ENCODE data around the gene PISD. TPM values are rescaled to one million over a fixed set of nuclear protein-coding genes. Genes with fewer than 3 reads are reported as not detected.
A peak's percentile ranks its signal among the peaks of the same experiment; 100 is the strongest.
"Not testable (repeated sequence)": the region's sequence is repeated elsewhere in the genome, so short reads cannot be mapped to it uniquely, and the experiment has no call there.

PISD gene
- total RNA-seq: 10 to 100 TPM; 66.6 to 87.0 TPM

- Mint-ChIP-seq H3K36me3 (no peaks in the 10 kb centered on the region), H3K4me3 (peak within 1 kb of the TSS; percentile 94), H3K27me3 (no peaks in the 10 kb centered on the region), H3K9me3 (no peaks in the 10 kb centered on the region), H3K4me1 (ENCODE audit: low read depth in 2 of 2) (peaks cover 27% of the 10 kb centered on the region in 2 donors), H3K27ac (peak within 1 kb of the TSS; percentile 87 to 89)
- DNase-seq (ENCODE audit: low spot score) (peak; percentile 95), ATAC-seq (peak; percentile 95 to 98)
Observed at GRCh38 chr22:31661851-31662667, at the start of gene PISD. PISD (minus strand) TSS chr22:31662215; CDS start chr22:31662208, 7 bp downstream.

GRCh38 chr22:31711226-31711625 lies 49.2 kb upstream of the PISD start:
- not testable (repeated sequence) for H3K27ac Mint-ChIP-seq; ATAC-seq; H3K4me1 Mint-ChIP-seq (ENCODE audit: low read depth in 2 of 2); H3K4me3 Mint-ChIP-seq; H3K27me3 Mint-ChIP-seq; H3K9me3 Mint-ChIP-seq; DNase-seq (ENCODE audit: low spot score)
- peaks cover 25% of the 10 kb centered on the region for H3K36me3 Mint-ChIP-seq

- ATAC-seq (no peak), DNase-seq (ENCODE audit: low spot score) (no peak)
- Mint-ChIP-seq H3K4me1 (ENCODE audit: low read depth in 2 of 2) (peaks cover 0 to 5% of the 10 kb centered on the region in 2 donors), H3K4me3 (no peak overlapping the region), H3K27ac (no peak overlapping the region), H3K36me3 (peaks cover 12% of the 10 kb centered on the region), H3K9me3 (no peaks in the 10 kb centered on the region), H3K27me3 (no peaks in the 10 kb centered on the region)
Observed at GRCh38 chr22:31707519-31707918, 45.5 kb upstream of the PISD start.

GRCh38 chr22:31695423-31695822 lies 33.4 kb upstream of the PISD start:
- Mint-ChIP-seq H3K27ac (no peak overlapping the region), H3K27me3 (no peaks in the 10 kb centered on the region), H3K9me3 (no peaks in the 10 kb centered on the region), H3K4me3 (no peak overlapping the region), H3K4me1 (ENCODE audit: low read depth in 2 of 2) (peaks cover 25 to 27% of the 10 kb centered on the region in 2 donors), H3K36me3 (peaks cover 4% of the 10 kb centered on the region)
- ATAC-seq (peak; percentile 61 to 62), DNase-seq (ENCODE audit: low spot score) (no peak)

- not testable (repeated sequence) for H3K4me3 Mint-ChIP-seq; H3K27me3 Mint-ChIP-seq; H3K27ac Mint-ChIP-seq; H3K9me3 Mint-ChIP-seq; DNase-seq (ENCODE audit: low spot score); H3K36me3 Mint-ChIP-seq; ATAC-seq
- H3K4me1 Mint-ChIP-seq (ENCODE audit: low read depth in 2 of 2): peaks cover 25 to 27% of the 10 kb centered on the region in 2 donors
Observed at GRCh38 chr22:31694046-31694445, 32.0 kb upstream of the PISD start.

GRCh38 chr22:31692186-31692886 lies 30.3 kb upstream of the PISD start:
- DNase-seq (ENCODE audit: low spot score) (peak; percentile 70), ATAC-seq (peak; percentile 91)
- H3K27ac Mint-ChIP-seq: peak overlapping the region; percentile 78 to 82
- peaks cover 25 to 27% of the 10 kb centered on the region in 2 donors for H3K4me1 Mint-ChIP-seq (ENCODE audit: low read depth in 2 of 2)
- H3K9me3 Mint-ChIP-seq: no peaks in the 10 kb centered on the region
- H3K36me3 Mint-ChIP-seq: peaks cover 9% of the 10 kb centered on the region
- H3K4me3 Mint-ChIP-seq: peak overlapping the region; percentile 56
- H3K27me3 Mint-ChIP-seq: no peaks in the 10 kb centered on the region

GRCh38 chr22:31691408-31691807 lies 29.4 kb upstream of the PISD start:
- H3K9me3 Mint-ChIP-seq: no peaks in the 10 kb centered on the region
- H3K36me3 Mint-ChIP-seq: peaks cover 9% of the 10 kb centered on the region
- H3K4me1 Mint-ChIP-seq (ENCODE audit: low read depth in 2 of 2): peaks cover 25 to 27% of the 10 kb centered on the region in 2 donors
- no peak for DNase-seq (ENCODE audit: low spot score)
- peak overlapping the region; percentile 78 to 82 for H3K27ac Mint-ChIP-seq
- no peak for ATAC-seq
- no peak overlapping the region for H3K4me3 Mint-ChIP-seq
- no peaks in the 10 kb centered on the region for H3K27me3 Mint-ChIP-seq

- no peak overlapping the region for H3K4me3 Mint-ChIP-seq
- peaks cover 20% of the 10 kb centered on the region for H3K36me3 Mint-ChIP-seq
- DNase-seq (ENCODE audit: low spot score) (no peak), ATAC-seq (peak in 1 of 2 donors; percentile 50)
- peak overlapping the region in 1 of 2 donors; percentile 37 for H3K27ac Mint-ChIP-seq
- H3K9me3 Mint-ChIP-seq: no peaks in the 10 kb centered on the region
- H3K27me3 Mint-ChIP-seq: no peaks in the 10 kb centered on the region
- peaks cover 0 to 7% of the 10 kb centered on the region in 2 donors for H3K4me1 Mint-ChIP-seq (ENCODE audit: low read depth in 2 of 2)
Observed at GRCh38 chr22:31683181-31684105, 21.4 kb upstream of the PISD start.

GRCh38 chr22:31682751-31683150 lies 20.7 kb upstream of the PISD start:
- no peaks in the 10 kb centered on the region for H3K9me3 Mint-ChIP-seq
- no peak overlapping the region for H3K27ac Mint-ChIP-seq
- peaks cover 15% of the 10 kb centered on the region for H3K36me3 Mint-ChIP-seq
- H3K4me1 Mint-ChIP-seq (ENCODE audit: low read depth in 2 of 2): peaks cover 0 to 7% of the 10 kb centered on the region in 2 donors
- DNase-seq (ENCODE audit: low spot score) (no peak), ATAC-seq (peak in 1 of 2 donors; percentile 38)
- no peak overlapping the region for H3K4me3 Mint-ChIP-seq
- no peaks in the 10 kb centered on the region for H3K27me3 Mint-ChIP-seq

GRCh38 chr22:31681349-31682345 lies 19.6 kb upstream of the PISD start:
- no peak for DNase-seq (ENCODE audit: low spot score)
- H3K36me3 Mint-ChIP-seq: peaks cover 15% of the 10 kb centered on the region
- H3K4me3 Mint-ChIP-seq: no peak overlapping the region
- H3K9me3 Mint-ChIP-seq: no peaks in the 10 kb centered on the region
- no peak overlapping the region for H3K27ac Mint-ChIP-seq
- H3K4me1 Mint-ChIP-seq (ENCODE audit: low read depth in 2 of 2): peaks cover 5 to 11% of the 10 kb centered on the region in 2 donors
- no peak for ATAC-seq
- no peaks in the 10 kb centered on the region for H3K27me3 Mint-ChIP-seq

GRCh38 chr22:31680861-31681341 lies 18.9 kb upstream of the PISD start:
- no peak for DNase-seq (ENCODE audit: low spot score)

GRCh38 chr22:31678748-31679147 lies 16.7 kb upstream of the PISD start:
- Mint-ChIP-seq H3K4me1 (ENCODE audit: low read depth in 2 of 2) (peaks cover 13 to 14% of the 10 kb centered on the region in 2 donors), H3K27me3 (no peaks in the 10 kb centered on the region), H3K9me3 (no peaks in the 10 kb centered on the region), H3K4me3 (no peak overlapping the region), H3K27ac (no peak overlapping the region), H3K36me3 (no peaks in the 10 kb centered on the region)
- DNase-seq (ENCODE audit: low spot score): no peak
- no peak for ATAC-seq

More at GRCh38 chr22:31680861-31681341, 18.9 kb upstream of the PISD start:
- peaks cover 15% of the 10 kb centered on the region for H3K36me3 Mint-ChIP-seq
- peaks cover 13 to 17% of the 10 kb centered on the region in 2 donors for H3K4me1 Mint-ChIP-seq (ENCODE audit: low read depth in 2 of 2)
- no peaks in the 10 kb centered on the region for H3K27me3 Mint-ChIP-seq
- no peak for ATAC-seq
- H3K9me3 Mint-ChIP-seq: no peaks in the 10 kb centered on the region
- H3K4me3 Mint-ChIP-seq: no peak overlapping the region
- no peak overlapping the region for H3K27ac Mint-ChIP-seq
